HCT116 (cell line): Measurements from ENCODE around the gene TEX2. TPM values are rescaled to one million over a fixed set of nuclear protein-coding genes. Genes with fewer than 3 reads are reported as not detected.

Experiments
- ATAC-seq: fragments of 200-7000 bp; cut with Tn5 transposase; 2 replicates; pipeline ENCODE4 v1.9.1; 2020; ENCODE audit warnings: mild to moderate bottlenecking, moderate library complexity
- BruUV-seq: library from RNA; stranded (reverse); fragments of 400-500 nt; replicated peaks from 2 replicates; lab custom pipeline; 2021; lab: Mats Ljungman, UMichigan
- CTCF ChIA-PET: fragments of 300-600 bp; sonication (Branson Sonifier 250); formaldehyde crosslinking; loops from one replicate; lab custom pipeline; 2021; ENCODE audit warnings: antibody characterized with exemption; lab: Charles Lee
- POLR2A ChIA-PET: fragments of 300-600, 350-600 bp; sonication (Branson Sonifier 250); formaldehyde crosslinking; loops from one replicate; lab custom pipeline; 2021; ENCODE audit warnings: antibody characterized with exemption; lab: Charles Lee
- RAD21 ChIA-PET, 2 experiments: fragments of 300-600 bp; sonication (Branson Sonifier 250); formaldehyde crosslinking; loops; one replicate each; lab custom pipeline; 2023; ENCODE audit warnings: low total read pairs in 2 of 2; ENCODE audit not compliant: uncharacterized antibody in 2 of 2, unreplicated experiment in 2 of 2, low non-redundant PET in 1 of 2; lab: Charles Lee
- DNase-seq: peaks from one replicate; pipeline ENCODE4 v3.0.0-alpha.2; 2010; ENCODE audit warnings: low read depth, low spot score
- H2AFZ ChIP-seq: fragments of 200-600 bp; shearing (Covaris generic), sonication (generic); 2 replicates; pipeline ENCODE4 v1.6.1; 2017; ENCODE audit warnings: low read depth, mixed run types, mixed read lengths, antibody characterized with exemption, low read length; ENCODE audit not compliant: poor library complexity, severe bottlenecking
- H3K27ac ChIP-seq: 2 replicates; pipeline ENCODE4 v1.5.1; 2012; ENCODE audit warnings: low read depth, low read length
- H3K27me3 ChIP-seq: fragments of 200-600 bp; sonication (generic); 2 replicates; pipeline ENCODE4 v1.6.1; 2016; ENCODE audit warnings: mixed run types, low read length, mixed read lengths; ENCODE audit not compliant: insufficient read depth
- H3K36me3 ChIP-seq, 2 experiments: fragments of 200-500 bp in 1 of 2; fragments of 200-600 bp in 1 of 2; sonication (Bioruptor generic) in 1 of 2; sonication (generic) in 1 of 2; 2 replicates each; pipeline versions ENCODE4 v1.5.1 to v1.6.1; 2014 to 2016; ENCODE audit warnings: low read length in 2 of 2, inconsistent platforms in 1 of 2, mixed read lengths in 1 of 2, mixed run types in 1 of 2; ENCODE audit not compliant: insufficient read depth in 2 of 2, control insufficient read depth in 1 of 2
- H3K4me1 ChIP-seq, 2 experiments: fragments of 200-600 bp in 1 of 2; sonication (generic) in 1 of 2; 2 replicates each; pipeline versions ENCODE4 v1.5.1 to v1.6.1; 2012 to 2017; ENCODE audit warnings: low read length in 2 of 2, inconsistent platforms in 1 of 2, mild to moderate bottlenecking in 1 of 2, mixed read lengths in 1 of 2, mixed run types in 1 of 2, moderate library complexity in 1 of 2; ENCODE audit not compliant: insufficient read depth in 2 of 2, control insufficient read depth in 1 of 2
- H3K4me2 ChIP-seq: fragments of 200-600 bp; sonication (generic); 2 replicates; pipeline ENCODE4 v1.6.1; 2017; ENCODE audit warnings: mixed run types, low read length, mixed read lengths
- H3K4me3 ChIP-seq, 2 experiments: fragments of 200-600 bp in 1 of 2; sonication (generic) in 1 of 2; replicated peaks in 1 of 2; 2 replicates each; pipeline ENCODE4 v1.5.1; 2011 to 2016; ENCODE audit warnings: low read length in 2 of 2, control low read depth in 1 of 2, low read depth in 1 of 2, mild to moderate bottlenecking in 1 of 2, mixed read lengths in 1 of 2, mixed run types in 1 of 2
- H3K79me2 ChIP-seq: fragments of 200-600 bp; sonication (generic); 2 replicates; pipeline ENCODE4 v1.6.1; 2017; ENCODE audit warnings: mild to moderate bottlenecking, mixed run types, low read length, moderate library complexity, mixed read lengths; ENCODE audit not compliant: insufficient read depth
- H3K9ac ChIP-seq: fragments of 200-600 bp; sonication (generic); 2 replicates; pipeline ENCODE4 v1.6.1; 2016; ENCODE audit warnings: low read length, mixed read lengths
- H3K9me2 ChIP-seq: fragments of 200-600 bp; sonication (generic), shearing (Covaris generic); 2 replicates; pipeline ENCODE4 v1.6.1; 2017; ENCODE audit warnings: mixed run types, mild to moderate bottlenecking, moderate library complexity; ENCODE audit not compliant: insufficient read depth
- H3K9me3 ChIP-seq, 2 experiments: fragments of 200-500 bp in 1 of 2; fragments of 200-600 bp in 1 of 2; sonication (Bioruptor generic) in 1 of 2; sonication (generic) in 1 of 2; 2 replicates each; pipeline ENCODE4 v1.6.1; 2014 to 2017; ENCODE audit warnings: low read length in 2 of 2, mixed read lengths in 2 of 2, inconsistent platforms in 1 of 2, low read depth in 1 of 2, mild to moderate bottlenecking in 1 of 2, mixed run types in 1 of 2, moderate library complexity in 1 of 2; ENCODE audit not compliant: control insufficient read depth in 1 of 2, insufficient read depth in 1 of 2
- H4K20me1 ChIP-seq: fragments of 200-600 bp; sonication (generic), shearing (Covaris generic); 2 replicates; pipeline ENCODE4 v1.6.1; 2017; ENCODE audit warnings: mixed run types, mild to moderate bottlenecking, moderate library complexity; ENCODE audit not compliant: insufficient read depth
- ATF3 ChIP-seq: IDR thresholded peaks from 2 replicates; pipeline ENCODE4 v1.6.1; 2012
- CBX3 ChIP-seq: IDR thresholded peaks from 2 replicates; pipeline ENCODE4 v1.6.1; 2012; ENCODE audit warnings: low read depth
- CTCF ChIP-seq, 3 experiments: fragments of 200-600 bp in 1 of 3; sonication (generic) in 1 of 3; IDR thresholded peaks in 2 of 3; conservative IDR thresholded peaks in 1 of 3; 2 replicates each; pipeline ENCODE4 v1.5.1; 2012 to 2017; ENCODE audit warnings: low read depth in 2 of 3, low read length in 2 of 3, antibody characterized with exemption in 1 of 3, borderline replicate concordance in 1 of 3, control low read depth in 1 of 3, mild to moderate bottlenecking in 1 of 3, mixed read lengths in 1 of 3, mixed run types in 1 of 3, moderate library complexity in 1 of 3; ENCODE audit not compliant: insufficient read depth in 1 of 3
- EGR1 ChIP-seq: IDR thresholded peaks from 2 replicates; pipeline ENCODE4 v1.6.1; 2012; ENCODE audit warnings: low read depth
- FOSL1 ChIP-seq: IDR thresholded peaks from 2 replicates; pipeline ENCODE4 v1.6.1; 2012; ENCODE audit warnings: low read depth
- JUND ChIP-seq: IDR thresholded peaks from 2 replicates; pipeline ENCODE4 v1.6.1; 2012
- RAD21 ChIP-seq: IDR thresholded peaks from 2 replicates; pipeline ENCODE4 v1.6.1; 2012; ENCODE audit warnings: low read depth, mild to moderate bottlenecking
- SRF ChIP-seq: IDR thresholded peaks from 2 replicates; pipeline ENCODE4 v1.6.1; 2012; ENCODE audit warnings: low read depth
- ZFX ChIP-seq: fragments of 450-650 bp; IDR thresholded peaks from 2 replicates; pipeline ENCODE4 v1.6.1; 2017
- intact Hi-C: fragments of 100-400 bp; cut with micrococcal nuclease; formaldehyde crosslinking; loops from 2 replicates; pipeline ENCODE4 v1.10.0; 2022
- total RNA-seq: library from RNA; stranded (reverse); gene quantifications from one replicate; pipeline ENCODE4 v1.2.1, GENCODE V29; 2021; ENCODE audit not compliant: unreplicated experiment

TEX2 gene
- total RNA-seq, 1 experiment from 2014 or later: 24.6 TPM

- no TSS peak for BruUV-seq
- Histone ChIP-seq H3K9me2 (no peaks in the 10 kb centered on the region), H3K79me2 (peaks cover 12% of the 10 kb centered on the region), H4K20me1 (no peaks in the 10 kb centered on the region), H3K4me2 (no peak overlapping the region), H2AFZ (no peak overlapping the region), H3K9ac (no peak overlapping the region), H3K4me3 (no peak overlapping the region), H3K4me1 (no peaks in the 10 kb centered on the region), H3K36me3 (no peaks in the 10 kb centered on the region), H3K27ac (no peak overlapping the region), H3K27me3 (no peaks in the 10 kb centered on the region)
- DNase-seq: no peak
- ChIA-PET RAD21 (no interaction called here), CTCF (no interaction called here), POLR2A (no interaction called here)
- no peak for ATAC-seq
- intact Hi-C loops: no loop called here
- no peak for TF ChIP-seq ATF3
- TF ChIP-seq EGR1: no peak
- TF ChIP-seq JUND: no peak
- TF ChIP-seq RAD21: no peak
- no peak for TF ChIP-seq FOSL1
- TF ChIP-seq CBX3: no peak
- TF ChIP-seq CTCF (IDR thresholded peaks at IDR 0.05 in 2 of 3, conservative IDR thresholded peaks at IDR 0.05 in 1 of 3; ENCODE audit: borderline replicate concordance in 1 of 3, insufficient read depth in 1 of 3, low read depth in 2 of 3, low read length in 2 of 3): no peak
- TF ChIP-seq SRF: no peak
- no peak for TF ChIP-seq ZFX
- TF ChIP-seq, all 23 proteins: peak for 0
- no peaks in the 10 kb centered on the region for H3K9me3 ChIP-seq
These were observed 39.0 kb downstream of the TEX2 start for GRCh38 chr17:64223931-64224629.
